Testis (tissue), 3 donors: ENCODE measurements around the gene SPATA2. TPM values are rescaled to one million over a fixed set of nuclear protein-coding genes. Genes with fewer than 3 reads are reported as not detected.
A peak's percentile ranks its signal among the peaks of the same experiment; 100 is the strongest.

Experiments used
- DNase-seq: peaks from one replicate; pipeline ENCODE4 v3.0.0-alpha.2; 2019
- H3K27ac ChIP-seq, 2 donors: fragments of 200-600 bp; sonication (generic); one replicate each; pipeline ENCODE4 v1.5.1; 2019
- H3K27me3 ChIP-seq: fragments of 200-600 bp; sonication (generic); one replicate; pipeline ENCODE4 v1.5.1; 2019
- H3K36me3 ChIP-seq: fragments of 200-600 bp; sonication (generic); one replicate; pipeline ENCODE4 v1.5.1; 2017; ENCODE audit warnings: low read depth; ENCODE audit errors: missing control alignments
- H3K4me1 ChIP-seq: fragments of 200-600 bp; sonication (generic); one replicate; pipeline ENCODE4 v1.5.1; 2019
- H3K4me3 ChIP-seq, 2 donors: fragments of 200-600 bp; sonication (generic); one replicate each; pipeline ENCODE4 v1.5.1; 2017 to 2019
- H3K9me3 ChIP-seq: fragments of 200-600 bp; sonication (generic); one replicate; pipeline ENCODE4 v1.5.1; 2017
- CTCF ChIP-seq, 3 experiments: fragments of 450-650 bp in 2 of 3; fragments of 200-600 bp in 1 of 3; sonication (generic) in 1 of 3; IDR thresholded peaks; one replicate each; pipeline ENCODE4 v1.5.1; 2016 to 2019; ENCODE audit warnings: antibody characterized with exemption in 3 of 3, mild to moderate bottlenecking in 2 of 3, moderate library complexity in 1 of 3
- POLR2A ChIP-seq: fragments of 450-650 bp; IDR thresholded peaks from one replicate; pipeline ENCODE4 v1.6.1; 2017; ENCODE audit warnings: antibody characterized with exemption, mild to moderate bottlenecking, moderate library complexity
- WGBS, 2 donors: methylation state at CpG; one replicate each; pipeline ENCODE4 v1.1.5; 2018; 5-methylcytosine and 5-hydroxymethylcytosine counted together
- intact Hi-C: fragments of 100-400 bp; cut with DNase I; formaldehyde crosslinking; loops from one replicate; pipeline ENCODE4 v1.15.1; 2023; ENCODE audit warnings: low total_unique reads
- polyA plus RNA-seq: library from polyadenylated mRNA; stranded (reverse); fragments of 350-450 nt; fragmentation: Illumina TruSeq; extraction: RNeasy Lipid Tissue Mini Kit (QIAGEN cat#74804); gene quantifications from one replicate; pipeline ENCODE4 v1.2.3, GENCODE V29; 2014; ENCODE audit warnings: low read depth, low replicate concordance; ENCODE audit not compliant: insufficient read depth
- total RNA-seq, 2 donors: library from RNA; depleted of rRNA; stranded (reverse); fragments of >200 nt; gene quantifications; one replicate each; pipeline ENCODE4 v1.2.3, GENCODE V29; 2016

SPATA2 gene
- total and polyA plus RNA-seq, 3 donors from 2014 or later = 21.9 to 30.7 (median 26.0) TPM

DNA sequence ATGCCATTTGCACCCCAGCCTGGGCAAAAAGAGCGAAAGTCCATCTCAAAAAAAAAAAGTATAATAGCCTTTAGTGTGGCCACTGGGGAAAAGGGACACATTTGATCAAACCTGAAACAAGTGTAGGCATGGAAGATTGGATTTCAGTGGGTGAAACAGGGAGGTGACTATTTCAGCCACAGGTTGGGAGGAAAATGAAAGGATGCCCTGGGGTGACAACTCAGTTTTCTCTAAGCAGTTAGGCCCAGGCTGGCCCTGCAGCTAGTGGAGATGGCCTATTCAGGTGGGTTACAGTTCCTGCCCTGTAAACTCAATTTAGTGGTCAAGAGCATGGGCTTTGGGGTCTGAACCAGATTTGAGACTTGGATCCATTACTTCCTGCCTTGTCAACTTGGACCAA lies 36.4 kb downstream of the SPATA2 start:
- H3K4me1 ChIP-seq = peaks cover 5% of the 10 kb centered on the region
- H3K36me3 ChIP-seq = no peaks in the 10 kb centered on the region
- no peak overlapping the region for H3K4me3 ChIP-seq
- TF ChIP-seq POLR2A (no peak), CTCF (IDR thresholded peaks at IDR 0.05) (no peak)
- no peak overlapping the region for H3K27ac ChIP-seq
- 100% methylated on average over 1 of the region's 1 CpG for WGBS, 2 donors
- intact Hi-C loops = no loop called here
- H3K9me3 ChIP-seq = no peaks in the 10 kb centered on the region
- DNase-seq = no peak
- H3K27me3 ChIP-seq = no peaks in the 10 kb centered on the region

GRCh38 chr20:49877386-49877921 lies 37.9 kb downstream of the SPATA2 start:
- TF ChIP-seq POLR2A = no peak
- no peak for TF ChIP-seq CTCF (IDR thresholded peaks at IDR 0.05)
- H3K27ac ChIP-seq = peak overlapping the region in 1 of 2 donors; percentile 56
- WGBS, 2 donors = 77 to 80% methylated on average over 4 of the region's 4 CpGs
- DNase-seq = no peak
- peaks cover 5% of the 10 kb centered on the region for H3K4me1 ChIP-seq
- H3K36me3 ChIP-seq = no peaks in the 10 kb centered on the region
- intact Hi-C loops = no loop called here
- H3K27me3 ChIP-seq = no peaks in the 10 kb centered on the region
- no peak overlapping the region for H3K4me3 ChIP-seq
- H3K9me3 ChIP-seq = no peaks in the 10 kb centered on the region

DNA sequence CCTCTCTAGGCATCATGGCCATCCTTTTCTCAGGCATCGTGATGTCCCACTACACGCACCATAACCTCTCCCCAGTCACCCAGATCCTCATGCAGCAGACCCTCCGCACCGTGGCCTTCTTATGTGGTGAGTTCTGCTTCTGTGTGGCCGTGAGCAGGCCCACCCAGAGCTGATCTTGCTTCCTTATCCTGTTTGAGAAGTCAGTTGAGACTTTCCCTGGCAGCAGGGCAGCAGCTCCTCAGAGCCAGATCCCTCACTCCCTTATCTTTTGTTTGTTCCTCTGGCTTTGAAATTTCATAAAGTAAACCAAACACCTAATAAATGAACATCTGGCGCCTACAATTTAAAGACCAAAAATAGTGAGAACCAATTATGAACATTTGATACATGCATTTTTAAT lies 40.6 kb downstream of the SPATA2 start:
- WGBS, 2 donors = 53 to 71% methylated on average over 6 of the region's 6 CpGs
- no peak for TF ChIP-seq POLR2A
- no peak for TF ChIP-seq CTCF (IDR thresholded peaks at IDR 0.05)
- Histone ChIP-seq H3K27me3 (no peaks in the 10 kb centered on the region), H3K4me1 (peaks cover 5% of the 10 kb centered on the region), H3K9me3 (no peaks in the 10 kb centered on the region), H3K4me3 (no peak overlapping the region), H3K27ac (peak overlapping the region; percentile 31 to 64), H3K36me3 (no peaks in the 10 kb centered on the region)
- no peak for DNase-seq
- intact Hi-C loops = no loop called here

- intact Hi-C loops = no loop called here
- H3K27me3 ChIP-seq = no peaks in the 10 kb centered on the region
- no peak for DNase-seq
- peaks cover 5% of the 10 kb centered on the region for H3K4me1 ChIP-seq
- TF ChIP-seq CTCF (IDR thresholded peaks at IDR 0.05) = no peak
- no peak for TF ChIP-seq POLR2A
- H3K4me3 ChIP-seq = no peak overlapping the region
- no peaks in the 10 kb centered on the region for H3K36me3 ChIP-seq
- no peaks in the 10 kb centered on the region for H3K9me3 ChIP-seq
- 91 to 100% methylated on average over 1 of the region's 1 CpG for WGBS, 2 donors
- H3K27ac ChIP-seq = no peak overlapping the region
Measured at GRCh38 chr20:49872056-49872455, 43.3 kb downstream of the SPATA2 start.

- no peaks in the 10 kb centered on the region for H3K36me3 ChIP-seq
Measured at GRCh38 chr20:49871391-49871948, 43.9 kb downstream of the SPATA2 start.

More at GRCh38 chr20:49871391-49871948, 43.9 kb downstream of the SPATA2 start:
- H3K4me3 ChIP-seq = no peak overlapping the region
- intact Hi-C loops = no loop called here
- WGBS, 2 donors = 96 to 100% methylated on average over 6 of the region's 6 CpGs
- DNase-seq = no peak
- TF ChIP-seq CTCF (IDR thresholded peaks at IDR 0.05) (no peak), POLR2A (no peak)
- peaks cover 3% of the 10 kb centered on the region for H3K4me1 ChIP-seq
- H3K9me3 ChIP-seq = no peaks in the 10 kb centered on the region
- no peaks in the 10 kb centered on the region for H3K27me3 ChIP-seq
- H3K27ac ChIP-seq = no peak overlapping the region
